NB4 (cell line): ENCODE measurements around the gene IRF3.
"Not testable (repeated sequence)": the region's sequence is repeated elsewhere in the genome, so short reads cannot be mapped to it uniquely, and the experiment has no call there.

Experiments used
- DNase-seq: peaks from one replicate; pipeline ENCODE4 v3.0.0; 2010; ENCODE audit warnings: low read depth
- H3K4me3 ChIP-seq: one replicate; pipeline ENCODE4 v1.5.1; 2011; ENCODE audit warnings: mild to moderate bottlenecking, low read depth, low read length, moderate library complexity
- MYC ChIP-seq: IDR thresholded peaks from 2 replicates; pipeline ENCODE4 v1.6.1; 2011; ENCODE audit warnings: low read depth, low read length
- POLR2A ChIP-seq: IDR thresholded peaks from 2 replicates; pipeline ENCODE4 v1.6.1; 2011; ENCODE audit warnings: mild to moderate bottlenecking; ENCODE audit not compliant: insufficient read length; ENCODE audit errors: extremely low read depth
- TF ChIP-seq, protein P1 (sequence below): IDR thresholded peaks from one replicate; pipeline ENCODE4 v1.5.1; 2012; ENCODE audit warnings: low read depth, low read length
- TF ChIP-seq, protein P2 (sequence below): IDR thresholded peaks from 2 replicates; pipeline ENCODE4 v1.6.1; 2011; ENCODE audit warnings: low read depth, low read length

The IRF3 gene

DNA sequence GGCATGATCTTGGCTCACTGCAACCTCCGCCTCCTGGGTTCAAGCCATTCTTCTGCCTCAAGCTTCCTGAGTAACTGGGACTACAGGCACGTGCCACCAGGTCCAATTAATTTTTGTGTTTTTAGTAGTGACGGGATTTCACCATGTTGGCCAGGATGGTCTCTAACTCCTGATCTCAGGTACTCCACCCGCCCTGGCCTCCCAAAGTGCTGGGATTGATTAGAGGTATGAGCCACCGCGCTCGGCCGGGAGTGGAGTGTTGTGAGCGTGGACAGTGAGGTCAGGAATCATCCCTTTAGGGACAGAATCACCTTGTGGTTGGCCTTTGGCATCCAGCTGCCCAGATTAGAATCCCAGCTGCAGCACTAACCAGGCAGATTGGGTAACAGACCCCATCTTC lies 36.0 kb downstream of the IRF3 start:
- no peak for DNase-seq
- no peak for TF ChIP-seq MYC
- TF ChIP-seq, protein P1, sequence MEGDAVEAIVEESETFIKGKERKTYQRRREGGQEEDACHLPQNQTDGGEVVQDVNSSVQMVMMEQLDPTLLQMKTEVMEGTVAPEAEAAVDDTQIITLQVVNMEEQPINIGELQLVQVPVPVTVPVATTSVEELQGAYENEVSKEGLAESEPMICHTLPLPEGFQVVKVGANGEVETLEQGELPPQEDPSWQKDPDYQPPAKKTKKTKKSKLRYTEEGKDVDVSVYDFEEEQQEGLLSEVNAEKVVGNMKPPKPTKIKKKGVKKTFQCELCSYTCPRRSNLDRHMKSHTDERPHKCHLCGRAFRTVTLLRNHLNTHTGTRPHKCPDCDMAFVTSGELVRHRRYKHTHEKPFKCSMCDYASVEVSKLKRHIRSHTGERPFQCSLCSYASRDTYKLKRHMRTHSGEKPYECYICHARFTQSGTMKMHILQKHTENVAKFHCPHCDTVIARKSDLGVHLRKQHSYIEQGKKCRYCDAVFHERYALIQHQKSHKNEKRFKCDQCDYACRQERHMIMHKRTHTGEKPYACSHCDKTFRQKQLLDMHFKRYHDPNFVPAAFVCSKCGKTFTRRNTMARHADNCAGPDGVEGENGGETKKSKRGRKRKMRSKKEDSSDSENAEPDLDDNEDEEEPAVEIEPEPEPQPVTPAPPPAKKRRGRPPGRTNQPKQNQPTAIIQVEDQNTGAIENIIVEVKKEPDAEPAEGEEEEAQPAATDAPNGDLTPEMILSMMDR, result no peak
- TF ChIP-seq, protein P2, sequence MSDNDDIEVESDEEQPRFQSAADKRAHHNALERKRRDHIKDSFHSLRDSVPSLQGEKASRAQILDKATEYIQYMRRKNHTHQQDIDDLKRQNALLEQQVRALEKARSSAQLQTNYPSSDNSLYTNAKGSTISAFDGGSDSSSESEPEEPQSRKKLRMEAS, result no peak
- no peak for TF ChIP-seq POLR2A
- no peak overlapping the region for H3K4me3 ChIP-seq

DNA sequence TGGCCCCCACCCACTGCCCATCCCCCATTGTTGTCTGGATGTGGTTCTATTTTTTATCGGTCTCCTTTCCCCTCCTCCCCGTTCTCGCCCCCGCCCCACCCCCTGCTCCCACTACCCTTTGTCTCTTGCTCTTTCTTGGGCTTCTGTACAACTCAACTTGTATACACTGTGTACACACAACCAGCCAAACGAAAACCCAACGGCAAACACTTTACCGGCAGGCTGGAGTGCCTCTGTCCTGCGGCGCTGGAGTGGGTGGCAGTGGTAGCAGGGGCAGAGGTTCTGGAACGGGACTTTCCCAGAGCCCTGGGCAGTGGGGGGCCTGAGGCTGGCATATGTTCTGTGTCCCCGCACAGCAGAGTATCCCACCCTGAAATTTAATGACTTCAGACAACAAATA lies 39.4 kb downstream of the IRF3 start:
- H3K4me3 ChIP-seq, result no peak overlapping the region
- no peak for TF ChIP-seq POLR2A
- TF ChIP-seq, protein P1, result no peak
- TF ChIP-seq, protein P2, result no peak
- TF ChIP-seq MYC, result no peak
- no peak for DNase-seq

DNA sequence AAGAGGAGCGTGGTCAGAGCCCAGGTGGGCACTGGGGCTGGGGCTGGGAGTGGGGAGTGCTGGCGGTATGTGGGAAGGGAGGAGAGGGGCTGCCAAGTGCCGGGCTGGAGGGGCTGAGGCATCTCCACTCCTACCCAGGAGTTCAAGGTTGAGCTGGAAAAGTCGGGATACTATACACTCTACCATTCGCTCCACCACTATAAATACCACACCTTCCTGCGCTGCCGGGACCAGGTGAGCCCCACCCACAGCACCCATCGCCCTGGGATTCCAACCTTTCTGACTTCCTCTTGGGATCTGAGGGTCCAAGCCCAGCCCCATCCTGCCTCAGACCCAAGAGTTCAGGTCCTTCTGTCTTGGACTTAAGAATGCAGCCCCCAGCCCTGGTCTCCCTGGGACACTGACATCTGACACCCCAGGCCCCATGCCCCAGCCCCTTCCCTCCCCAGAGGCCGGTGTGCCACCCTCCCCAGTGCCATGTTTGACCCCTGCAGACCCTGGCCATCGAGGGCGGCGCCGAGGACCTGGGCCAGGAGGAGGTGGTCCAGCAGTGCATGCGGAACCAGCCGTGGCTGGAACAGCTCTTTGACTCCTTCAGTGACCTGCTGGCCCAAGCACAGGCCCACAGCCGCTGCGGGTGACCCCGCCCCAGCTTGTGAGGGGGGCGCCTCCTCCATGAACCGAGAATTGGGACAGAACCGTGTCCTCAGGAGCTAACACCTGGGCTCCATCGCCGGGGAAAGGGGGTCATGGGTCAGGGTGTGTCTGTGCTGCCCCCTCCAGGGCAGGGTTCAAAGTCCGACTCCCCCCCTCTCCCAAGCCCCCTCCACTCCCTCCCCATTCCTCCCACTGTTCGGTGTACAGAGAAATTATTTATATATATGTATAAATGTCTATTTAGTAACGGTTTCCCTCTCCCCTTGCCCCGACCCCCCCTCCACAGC lies 40.4 kb downstream of the IRF3 start:
- TF ChIP-seq POLR2A (no peak), MYC (no peak)
- TF ChIP-seq, protein P1, result no peak
- TF ChIP-seq, protein P2, result no peak
- H3K4me3 ChIP-seq, result no peak overlapping the region
- DNase-seq, result no peak

DNA sequence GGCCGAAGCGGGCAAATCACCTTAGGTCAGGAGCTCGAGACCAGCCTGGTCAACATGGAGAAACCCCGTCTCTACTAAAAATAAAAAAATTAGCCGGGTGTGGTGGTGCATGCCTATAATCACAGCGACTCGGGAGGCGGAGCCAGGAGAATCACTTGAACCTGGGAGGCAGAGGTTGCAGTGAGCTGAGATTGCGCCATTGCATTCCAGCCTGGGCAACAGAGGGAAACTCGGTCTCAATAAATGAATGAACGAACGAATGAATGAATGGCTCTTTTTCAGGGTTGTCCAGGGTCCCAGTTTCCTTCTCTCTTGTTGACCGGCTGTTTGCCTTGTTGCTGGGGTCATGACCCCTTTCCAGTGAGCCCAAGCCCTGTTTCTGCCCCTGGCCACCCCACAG lies 47.8 kb downstream of the IRF3 start:
- not testable (repeated sequence) for DNase-seq, H3K4me3 ChIP-seq

DNA sequence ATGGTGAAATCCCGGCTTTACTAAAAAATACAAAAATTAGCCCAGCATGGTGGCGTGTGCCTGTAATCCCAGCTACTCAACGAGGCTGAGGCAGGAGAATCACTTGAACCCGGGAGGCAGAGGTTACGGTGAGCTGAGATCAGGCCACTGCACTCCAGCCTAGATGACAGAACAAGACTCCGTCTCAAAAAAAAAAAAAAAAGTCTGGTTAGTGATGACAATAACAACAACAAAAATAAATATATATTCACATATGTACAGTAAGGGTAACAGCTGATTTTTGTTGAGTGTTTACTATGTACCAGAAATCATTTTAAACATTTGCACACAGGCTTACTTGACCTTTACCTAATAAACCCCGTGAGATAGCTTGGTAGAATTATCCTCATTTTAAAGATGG lies 48.7 kb downstream of the IRF3 start:
- TF ChIP-seq, protein P1, result no peak
- TF ChIP-seq, protein P2, result no peak
- TF ChIP-seq POLR2A (no peak), MYC (no peak)
- no peak overlapping the region for H3K4me3 ChIP-seq
- no peak for DNase-seq

DNA sequence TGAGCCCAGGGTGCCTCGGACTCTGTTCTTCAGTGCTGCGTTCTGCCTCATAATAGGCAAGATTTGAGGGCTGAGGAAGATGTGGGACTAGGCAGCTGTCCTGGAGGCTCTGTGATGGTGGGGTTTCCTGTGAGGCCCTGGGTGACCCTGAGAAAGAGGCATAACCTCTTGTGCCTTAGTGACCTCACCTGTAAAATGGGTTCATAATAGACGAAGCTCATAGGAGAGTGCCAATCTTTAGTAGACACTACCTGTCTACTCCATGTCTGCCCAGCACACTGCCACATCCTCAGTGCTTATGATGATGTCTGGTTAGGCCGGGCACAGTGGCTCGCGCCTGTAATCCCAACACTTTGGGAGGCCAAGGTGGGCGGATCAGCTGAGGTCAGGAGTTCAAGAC lies 49.1 kb downstream of the IRF3 start:
- DNase-seq, result no peak
- no peak overlapping the region for H3K4me3 ChIP-seq
- no peak for TF ChIP-seq MYC
- TF ChIP-seq, protein P2, result no peak

DNA sequence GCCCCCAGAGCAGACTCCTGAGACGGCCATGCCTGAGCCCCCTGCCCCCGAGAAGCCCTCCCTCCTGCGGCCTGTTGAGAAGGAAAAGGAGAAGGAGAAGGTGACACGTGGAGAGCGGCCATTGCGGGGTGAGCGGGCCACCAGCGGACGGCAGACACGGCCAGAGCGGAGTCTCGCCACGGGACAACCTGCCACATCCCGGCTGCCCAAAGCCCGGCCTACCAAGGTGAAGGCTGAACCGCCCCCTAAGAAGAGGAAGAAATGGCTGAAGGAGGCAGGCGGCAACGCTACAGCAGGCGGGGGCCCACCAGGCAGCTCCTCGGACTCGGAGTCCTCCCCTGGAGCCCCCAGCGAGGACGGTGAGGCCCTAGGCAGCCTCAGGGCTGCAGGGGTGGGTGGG lies 49.8 kb downstream of the IRF3 start:
- no peak overlapping the region for H3K4me3 ChIP-seq
- no peak for DNase-seq
- TF ChIP-seq POLR2A (no peak), MYC (no peak)
- TF ChIP-seq, protein P1, result no peak
- TF ChIP-seq, protein P2, result no peak
